HepG2 (cell line): ENCODE data around the gene EXOC6B. TPM values are rescaled to one million over a fixed set of nuclear protein-coding genes. Genes with fewer than 3 reads are reported as not detected.

Experiments used
- ATAC-seq: fragments of 200-7000 bp; cut with Tn5 transposase; 3 replicates; pipeline ENCODE4 v1.9.1; 2020; ENCODE audit warnings: mild to moderate bottlenecking, moderate library complexity
- BruUV-seq: library from RNA; stranded (reverse); fragments of 400-500 nt; replicated peaks from 2 replicates; lab custom pipeline; 2021; lab: Mats Ljungman, UMichigan
- CTCF ChIA-PET: fragments of 300-600 bp; formaldehyde crosslinking; extraction: SDS; loops from one replicate; lab custom pipeline; 2021; ENCODE audit warnings: low total read pairs, inconsistent platforms, low intra/inter-chr PET ratio; lab: Yijun Ruan, JAX
- POLR2A ChIA-PET: fragments of 350-600 bp; sonication (Branson Sonifier 250); formaldehyde crosslinking; loops from one replicate; lab custom pipeline; 2020; ENCODE audit warnings: antibody characterized with exemption, inconsistent platforms; lab: Yijun Ruan, JAX
- DNase-seq: peaks from one replicate; pipeline ENCODE4 v3.0.0-alpha.2; 2015; ENCODE audit warnings: low spot score
- FAIRE-seq: peaks from 3 replicates; lab custom pipeline; 2011; peaks lifted over from hg19 to GRCh38; lab: Jason Lieb, UNC
- H2AFZ ChIP-seq: one replicate; pipeline ENCODE4 v1.6.1; 2011; ENCODE audit warnings: low read length, inconsistent platforms
- H3K27ac ChIP-seq: fragments of 300-600 bp; 3 replicates; pipeline ENCODE4 v1.8.0; 2011; ENCODE audit warnings: mixed run types, mild to moderate bottlenecking, mixed read lengths, low read length, inconsistent platforms; ENCODE audit not compliant: insufficient read depth; ENCODE audit errors: extremely low read length
- H3K27me3 ChIP-seq, 2 experiments: fragments of 200-600 bp in 1 of 2; 2 replicates in 1 of 2; 3 replicates in 1 of 2; pipeline versions ENCODE4 v1.6.0 to v1.8.0; 2011; ENCODE audit warnings: low read length in 2 of 2, mild to moderate bottlenecking in 2 of 2, moderate library complexity in 2 of 2, inconsistent platforms in 1 of 2; ENCODE audit not compliant: insufficient read depth in 2 of 2, control insufficient read depth in 1 of 2
- H3K36me3 ChIP-seq, 2 experiments: fragments of 200-600 bp in 1 of 2; replicated peaks in 1 of 2; 2 replicates in 1 of 2; 3 replicates in 1 of 2; pipeline versions ENCODE4 v1.5.1 to v1.8.0; 2011; ENCODE audit warnings: low read length in 2 of 2, inconsistent platforms in 1 of 2; ENCODE audit not compliant: insufficient read depth in 2 of 2, control insufficient read depth in 1 of 2
- H3K4me1 ChIP-seq: 2 replicates; pipeline ENCODE4 v1.5.1; 2012; ENCODE audit warnings: low read length, inconsistent platforms; ENCODE audit not compliant: insufficient read depth
- H3K4me2 ChIP-seq: 2 replicates; pipeline ENCODE4 v1.6.0; 2011; ENCODE audit warnings: low read depth, low read length, inconsistent platforms
- H3K4me3 ChIP-seq, 3 experiments: fragments of 200-600 bp in 1 of 3; sonication (generic), shearing (Covaris generic) in 1 of 3; replicated peaks in 1 of 3; 2 replicates each; pipeline ENCODE4 v1.5.1; 2011 to 2016; ENCODE audit warnings: low read length in 3 of 3, inconsistent platforms in 2 of 3, low read depth in 2 of 3, mild to moderate bottlenecking in 2 of 3, control low read depth in 1 of 3, mixed read lengths in 1 of 3; ENCODE audit not compliant: insufficient read depth in 1 of 3
- H3K79me2 ChIP-seq: one replicate; pipeline ENCODE4 v1.6.1; 2011; ENCODE audit warnings: low read length, inconsistent platforms; ENCODE audit not compliant: insufficient read depth
- H3K9ac ChIP-seq: 2 replicates; pipeline ENCODE4 v1.6.0; 2011; ENCODE audit warnings: mild to moderate bottlenecking, low read depth, low read length, inconsistent platforms; ENCODE audit not compliant: insufficient read depth
- H3K9me3 ChIP-seq: 2 replicates; pipeline ENCODE4 v1.5.1; 2012; ENCODE audit warnings: mild to moderate bottlenecking, low read length
- H4K20me1 ChIP-seq: 2 replicates; pipeline ENCODE4 v1.6.0; 2011; ENCODE audit warnings: inconsistent platforms, mild to moderate bottlenecking, low read length, moderate library complexity; ENCODE audit not compliant: insufficient read depth
- EEA1 ChIP-seq: sonication (generic); formaldehyde crosslinking; IDR thresholded peaks from 2 replicates; pipeline ENCODE4 v1.5.1; 2020; ENCODE audit warnings: mild to moderate bottlenecking, missing genetic modification reagents, borderline replicate concordance
- HNRNPUL1 ChIP-seq: fragments of 200-400 bp; formaldehyde crosslinking; IDR thresholded peaks from 2 replicates; pipeline ENCODE4 v1.6.1; 2017; ENCODE audit warnings: low read depth, mild to moderate bottlenecking, low read length, moderate library complexity
- NFE2L1 ChIP-seq: sonication (generic); formaldehyde crosslinking; IDR thresholded peaks from 2 replicates; pipeline ENCODE4 v1.4.0; 2020; ENCODE audit warnings: missing genetic modification reagents, mild to moderate bottlenecking, borderline replicate concordance
- RBM22 ChIP-seq: fragments of 200-400 bp; formaldehyde crosslinking; optimal IDR thresholded peaks from 2 replicates; pipeline ENCODE3; 2017; ENCODE audit warnings: mild to moderate bottlenecking, low read length, moderate library complexity
- ZNF841 ChIP-seq: sonication (generic); formaldehyde crosslinking; IDR thresholded peaks from 2 replicates; pipeline ENCODE4 v1.8.1; 2023; ENCODE audit warnings: missing genetic modification reagents, borderline replicate concordance
- WGBS: methylation state at CpG from one replicate; pipeline ENCODE4 v1.1.6; 2017; ENCODE audit warnings: low lambda C conversion rate; 5-methylcytosine and 5-hydroxymethylcytosine counted together
- in situ Hi-C: cut with HindIII; loops from 2 replicates; pipeline ENCODE4 v1.10.0; 2017; ENCODE audit warnings: low pct_unique_long_range_greater_than_20kb; ENCODE audit not compliant: extremely low pct_ligation_motif_present
- intact Hi-C: fragments of 100-400 bp; cut with micrococcal nuclease; formaldehyde crosslinking; loops from one replicate; pipeline ENCODE4 v1.10.0; 2022; ENCODE audit not compliant: unreplicated experiment
- polyA plus RNA-seq, 8 experiments: library from polyadenylated mRNA; depleted of rRNA in 3 of 8; stranded (reverse) in 7 of 8; unstranded in 1 of 8; fragments of >200 nt; fragmentation: Illumina TruSeq in 4 of 8; extraction: Trizol in 4 of 8; gene quantifications; 2 replicates each; pipeline versions ENCODE4 v1.2.1 to v1.2.3, GENCODE V29; 2011 to 2016; ENCODE audit warnings: low read depth in 4 of 8, missing spikeins in 1 of 8, mixed read lengths in 1 of 8; ENCODE audit not compliant: insufficient read depth in 1 of 8
- total RNA-seq, 5 experiments: library from RNA; depleted of rRNA; stranded (reverse); fragments of >200 nt; fragmentation: Illumina TruSeq; extraction: Trizol; gene quantifications; 2 replicates each; pipeline ENCODE4 v1.2.3, GENCODE V29; 2016; ENCODE audit warnings: low read depth in 1 of 5
- TF ChIP-seq, protein P1 (sequence below): sonication (generic); formaldehyde crosslinking; conservative IDR thresholded peaks from 2 replicates; pipeline ENCODE4 v1.4.0; 2020; ENCODE audit warnings: missing genetic modification reagents
- TF ChIP-seq, protein P2 (sequence below): sonication (generic); formaldehyde crosslinking; IDR thresholded peaks from 2 replicates; pipeline ENCODE4 v1.4.0; 2020; ENCODE audit warnings: missing genetic modification reagents
- TF ChIP-seq, protein P3 (sequence below), 2 experiments: sonication (generic) in 1 of 2; formaldehyde crosslinking in 1 of 2; IDR thresholded peaks; 2 replicates each; pipeline versions ENCODE4 v1.6.1 to v1.9.0; 2014 to 2022; ENCODE audit warnings: antibody characterized with exemption in 1 of 2, borderline replicate concordance in 1 of 2, inconsistent platforms in 1 of 2, low read depth in 1 of 2, missing genetic modification reagents in 1 of 2
- TF ChIP-seq, protein P4 (sequence below): sonication (generic); formaldehyde crosslinking; IDR thresholded peaks from 2 replicates; pipeline ENCODE4 v1.5.0; 2020; ENCODE audit warnings: missing genetic modification reagents

The EXOC6B gene
- total and polyA plus RNA-seq, 2 of the 13 experiments (the other 11 are each of a cell fraction or from before 2014, with no cell fraction given), result 9.1 to 15.9 TPM

DNA sequence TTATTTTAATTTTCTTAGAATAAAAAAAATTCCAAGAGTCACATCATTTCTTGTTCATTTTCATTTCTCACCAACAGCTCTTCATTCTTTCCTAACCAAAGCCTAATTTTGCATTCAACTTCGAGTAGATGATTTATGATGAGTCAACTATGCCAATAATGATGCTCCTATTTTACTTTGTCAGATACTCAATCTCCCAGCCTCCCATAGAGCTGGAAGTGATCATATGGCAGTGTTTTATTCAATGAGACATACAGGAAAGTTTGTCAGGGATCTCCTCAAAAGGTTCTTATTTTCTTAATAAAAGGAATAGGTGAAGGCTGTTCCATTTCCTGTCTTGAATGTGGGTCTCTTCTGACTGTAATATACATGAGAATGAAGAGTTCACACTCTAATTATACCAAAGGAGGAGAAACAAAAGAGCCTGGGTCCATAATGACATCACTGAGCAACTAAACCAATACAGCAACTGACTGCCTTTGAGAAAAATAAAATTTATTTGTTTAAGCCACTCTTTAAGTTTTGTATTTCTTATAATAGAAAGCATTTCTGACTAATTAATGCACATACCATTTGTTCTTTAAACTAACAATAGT is 447.0 kb downstream of the EXOC6B start:
- BruUV-seq, result no TSS peak
- Histone ChIP-seq H3K4me2 (no peak overlapping the region), H3K27me3 (no peaks in the 10 kb centered on the region), H3K9me3 (no peaks in the 10 kb centered on the region), H3K4me3 (no peak overlapping the region), H3K27ac (no peak overlapping the region), H3K9ac (no peak overlapping the region), H3K79me2 (no peaks in the 10 kb centered on the region), H4K20me1 (no peaks in the 10 kb centered on the region), H3K4me1 (peaks cover 6% of the 10 kb centered on the region), H2AFZ (no peak overlapping the region), H3K36me3 (no peaks in the 10 kb centered on the region; a peak in 1 of 5 replicates)
- ChIA-PET CTCF (no interaction called here), POLR2A (no interaction called here)
- WGBS, result 71% methylated on average over 1 of the region's 1 CpG
- ATAC-seq (no peak), DNase-seq (no peak), FAIRE-seq (no peak)
- intact Hi-C loops, result no loop called here
- in situ Hi-C loops, result no loop called here
- TF ChIP-seq, protein P1, sequence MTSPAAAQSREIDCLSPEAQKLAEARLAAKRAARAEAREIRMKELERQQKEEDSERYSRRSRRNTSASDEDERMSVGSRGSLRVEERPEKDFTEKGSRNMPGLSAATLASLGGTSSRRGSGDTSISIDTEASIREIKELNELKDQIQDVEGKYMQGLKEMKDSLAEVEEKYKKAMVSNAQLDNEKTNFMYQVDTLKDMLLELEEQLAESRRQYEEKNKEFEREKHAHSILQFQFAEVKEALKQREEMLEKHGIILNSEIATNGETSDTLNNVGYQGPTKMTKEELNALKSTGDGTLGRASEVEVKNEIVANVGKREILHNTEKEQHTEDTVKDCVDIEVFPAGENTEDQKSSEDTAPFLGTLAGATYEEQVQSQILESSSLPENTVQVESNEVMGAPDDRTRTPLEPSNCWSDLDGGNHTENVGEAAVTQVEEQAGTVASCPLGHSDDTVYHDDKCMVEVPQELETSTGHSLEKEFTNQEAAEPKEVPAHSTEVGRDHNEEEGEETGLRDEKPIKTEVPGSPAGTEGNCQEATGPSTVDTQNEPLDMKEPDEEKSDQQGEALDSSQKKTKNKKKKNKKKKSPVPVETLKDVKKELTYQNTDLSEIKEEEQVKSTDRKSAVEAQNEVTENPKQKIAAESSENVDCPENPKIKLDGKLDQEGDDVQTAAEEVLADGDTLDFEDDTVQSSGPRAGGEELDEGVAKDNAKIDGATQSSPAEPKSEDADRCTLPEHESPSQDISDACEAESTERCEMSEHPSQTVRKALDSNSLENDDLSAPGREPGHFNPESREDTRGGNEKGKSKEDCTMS (CRISPR knock-in tag), result no peak
- TF ChIP-seq, protein P2, sequence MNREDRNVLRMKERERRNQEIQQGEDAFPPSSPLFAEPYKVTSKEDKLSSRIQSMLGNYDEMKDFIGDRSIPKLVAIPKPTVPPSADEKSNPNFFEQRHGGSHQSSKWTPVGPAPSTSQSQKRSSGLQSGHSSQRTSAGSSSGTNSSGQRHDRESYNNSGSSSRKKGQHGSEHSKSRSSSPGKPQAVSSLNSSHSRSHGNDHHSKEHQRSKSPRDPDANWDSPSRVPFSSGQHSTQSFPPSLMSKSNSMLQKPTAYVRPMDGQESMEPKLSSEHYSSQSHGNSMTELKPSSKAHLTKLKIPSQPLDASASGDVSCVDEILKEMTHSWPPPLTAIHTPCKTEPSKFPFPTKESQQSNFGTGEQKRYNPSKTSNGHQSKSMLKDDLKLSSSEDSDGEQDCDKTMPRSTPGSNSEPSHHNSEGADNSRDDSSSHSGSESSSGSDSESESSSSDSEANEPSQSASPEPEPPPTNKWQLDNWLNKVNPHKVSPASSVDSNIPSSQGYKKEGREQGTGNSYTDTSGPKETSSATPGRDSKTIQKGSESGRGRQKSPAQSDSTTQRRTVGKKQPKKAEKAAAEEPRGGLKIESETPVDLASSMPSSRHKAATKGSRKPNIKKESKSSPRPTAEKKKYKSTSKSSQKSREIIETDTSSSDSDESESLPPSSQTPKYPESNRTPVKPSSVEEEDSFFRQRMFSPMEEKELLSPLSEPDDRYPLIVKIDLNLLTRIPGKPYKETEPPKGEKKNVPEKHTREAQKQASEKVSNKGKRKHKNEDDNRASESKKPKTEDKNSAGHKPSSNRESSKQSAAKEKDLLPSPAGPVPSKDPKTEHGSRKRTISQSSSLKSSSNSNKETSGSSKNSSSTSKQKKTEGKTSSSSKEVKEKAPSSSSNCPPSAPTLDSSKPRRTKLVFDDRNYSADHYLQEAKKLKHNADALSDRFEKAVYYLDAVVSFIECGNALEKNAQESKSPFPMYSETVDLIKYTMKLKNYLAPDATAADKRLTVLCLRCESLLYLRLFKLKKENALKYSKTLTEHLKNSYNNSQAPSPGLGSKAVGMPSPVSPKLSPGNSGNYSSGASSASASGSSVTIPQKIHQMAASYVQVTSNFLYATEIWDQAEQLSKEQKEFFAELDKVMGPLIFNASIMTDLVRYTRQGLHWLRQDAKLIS (CRISPR knock-in tag), result no peak
- TF ChIP-seq HNRNPUL1, result no peak
- TF ChIP-seq, protein P3, sequence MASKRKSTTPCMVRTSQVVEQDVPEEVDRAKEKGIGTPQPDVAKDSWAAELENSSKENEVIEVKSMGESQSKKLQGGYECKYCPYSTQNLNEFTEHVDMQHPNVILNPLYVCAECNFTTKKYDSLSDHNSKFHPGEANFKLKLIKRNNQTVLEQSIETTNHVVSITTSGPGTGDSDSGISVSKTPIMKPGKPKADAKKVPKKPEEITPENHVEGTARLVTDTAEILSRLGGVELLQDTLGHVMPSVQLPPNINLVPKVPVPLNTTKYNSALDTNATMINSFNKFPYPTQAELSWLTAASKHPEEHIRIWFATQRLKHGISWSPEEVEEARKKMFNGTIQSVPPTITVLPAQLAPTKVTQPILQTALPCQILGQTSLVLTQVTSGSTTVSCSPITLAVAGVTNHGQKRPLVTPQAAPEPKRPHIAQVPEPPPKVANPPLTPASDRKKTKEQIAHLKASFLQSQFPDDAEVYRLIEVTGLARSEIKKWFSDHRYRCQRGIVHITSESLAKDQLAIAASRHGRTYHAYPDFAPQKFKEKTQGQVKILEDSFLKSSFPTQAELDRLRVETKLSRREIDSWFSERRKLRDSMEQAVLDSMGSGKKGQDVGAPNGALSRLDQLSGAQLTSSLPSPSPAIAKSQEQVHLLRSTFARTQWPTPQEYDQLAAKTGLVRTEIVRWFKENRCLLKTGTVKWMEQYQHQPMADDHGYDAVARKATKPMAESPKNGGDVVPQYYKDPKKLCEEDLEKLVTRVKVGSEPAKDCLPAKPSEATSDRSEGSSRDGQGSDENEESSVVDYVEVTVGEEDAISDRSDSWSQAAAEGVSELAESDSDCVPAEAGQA (IDR thresholded peaks at IDR 0.05; ENCODE audit: low read depth), result no peak
- TF ChIP-seq, protein P3 (CRISPR knock-in tag; IDR thresholded peaks at IDR 0.05; ENCODE audit: borderline replicate concordance), result no peak
- TF ChIP-seq NFE2L1, result no peak
- TF ChIP-seq, protein P4, sequence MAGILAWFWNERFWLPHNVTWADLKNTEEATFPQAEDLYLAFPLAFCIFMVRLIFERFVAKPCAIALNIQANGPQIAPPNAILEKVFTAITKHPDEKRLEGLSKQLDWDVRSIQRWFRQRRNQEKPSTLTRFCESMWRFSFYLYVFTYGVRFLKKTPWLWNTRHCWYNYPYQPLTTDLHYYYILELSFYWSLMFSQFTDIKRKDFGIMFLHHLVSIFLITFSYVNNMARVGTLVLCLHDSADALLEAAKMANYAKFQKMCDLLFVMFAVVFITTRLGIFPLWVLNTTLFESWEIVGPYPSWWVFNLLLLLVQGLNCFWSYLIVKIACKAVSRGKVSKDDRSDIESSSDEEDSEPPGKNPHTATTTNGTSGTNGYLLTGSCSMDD (CRISPR knock-in tag), result no peak
- TF ChIP-seq RBM22, result no peak
- TF ChIP-seq EEA1, result no peak
- no peak for TF ChIP-seq ZNF841 (CRISPR knock-in tag)
